ENCODE data around the gene CFAP119. TPM values are rescaled to one million over a fixed set of nuclear protein-coding genes. Genes with fewer than 3 reads are reported as not detected.

CFAP119 gene
- total and polyA plus RNA-seq, 2 of the 8 experiments (the other 6 are each of a cell fraction or from before 2014, with no cell fraction given) = 5.6 to 6.0 TPM

GRCh38 chr16:30723725-30724355 is 38.0 kb downstream of the CFAP119 start:
- H3K4me2 ChIP-seq (ENCODE audit: insufficient read depth in 1 of 2, low read depth in 2 of 2, low read length in 2 of 2) = no peak overlapping the region
- H4K20me1 ChIP-seq (replicated peaks in 1 of 2; ENCODE audit: control insufficient read depth in 1 of 2, insufficient read depth in 2 of 2, low read length in 2 of 2) = peaks cover 8 to 30% of the 10 kb centered on the region in 2 experiments
- no peak overlapping the region for H2BK5ac ChIP-seq (ENCODE audit: low read depth, low read length)
- H3K36me3 ChIP-seq (ENCODE audit: control insufficient read depth in 2 of 4, insufficient read depth in 4 of 4, low read length in 3 of 4) = peaks cover 35 to 63% (median 58%) of the 10 kb centered on the region in 4 experiments
- H2BK12ac ChIP-seq (ENCODE audit: low read depth, low read length) = no peak overlapping the region
- H3K4ac ChIP-seq (replicated peaks; ENCODE audit: insufficient read length, low read depth, low read length) = no peak overlapping the region
- no peaks in the 10 kb centered on the region for H3K27me3 ChIP-seq (replicated peaks in 1 of 4; ENCODE audit: control insufficient read depth in 3 of 4, extremely low read depth in 1 of 4, insufficient read depth in 3 of 4, low read length in 3 of 4)
- H3K23ac ChIP-seq (ENCODE audit: insufficient read length) = no peak overlapping the region
- H3K4me1 ChIP-seq (replicated peaks in 1 of 4; ENCODE audit: control insufficient read depth in 3 of 4, insufficient read depth in 4 of 4, low read length in 3 of 4) = peaks cover 0 to 3% (median 3%) of the 10 kb centered on the region in 4 experiments; a peak in 2 of 7 replicates
- H3K18ac ChIP-seq (ENCODE audit: extremely low read depth, low read length) = no peak overlapping the region
- H2BK20ac ChIP-seq (ENCODE audit: low read length) = no peak overlapping the region
- TF ChIP-seq SP4 (IDR thresholded peaks at IDR 0.05; ENCODE audit: low read length) (no peak), TAF7 (optimal IDR thresholded peaks at IDR 0.05; ENCODE audit: borderline replicate concordance, low read depth, low read length) (no peak), SP2 (IDR thresholded peaks at IDR 0.05; ENCODE audit: low read length) (no peak), CTCF (IDR thresholded peaks at IDR 0.05; ENCODE audit: control extremely low read depth in 1 of 3, insufficient read depth in 1 of 3, low read depth in 1 of 3, low read length in 3 of 3) (no peak), BCL11A (IDR thresholded peaks at IDR 0.05; ENCODE audit: low read depth in 2 of 2, low read length in 2 of 2) (no peak), FOSL1 (IDR thresholded peaks at IDR 0.05; ENCODE audit: insufficient read depth, low read depth, low read length) (no peak), NRF1 (IDR thresholded peaks at IDR 0.05; ENCODE audit: low read depth, low read length) (no peak)
- no peak overlapping the region for H2BK120ac ChIP-seq (replicated peaks; ENCODE audit: low read depth, low read length)
- no peak overlapping the region for H2AK5ac ChIP-seq (ENCODE audit: low read depth, low read length)
- DNase-seq (ENCODE audit: low read depth in 1 of 2, low spot score in 2 of 2) (no peak), FAIRE-seq (no peak)
- no peak overlapping the region for H3K14ac ChIP-seq (ENCODE audit: insufficient read length)
- ChIA-PET POLR2A (ENCODE audit: partially characterized antibody) (interaction anchor here (1.1 to 6.8 kb wide), 9 partner anchors 9 to 54 kb away, joined by 3 to 80 read pairs (median 9); partner anchors contain the start of gene SRCAP), CTCF (ENCODE audit: partially characterized antibody) (interaction anchor here (1.1 to 2.1 kb wide), 2 partner anchors 13 to 55 kb away, joined by 4 to 8 read pairs; no protein-coding TSS in a partner anchor)
- H2BK15ac ChIP-seq (ENCODE audit: low read length) = no peak overlapping the region
- H4K5ac ChIP-seq (ENCODE audit: insufficient read length, low read depth, low read length) = no peak overlapping the region
- no peaks in the 10 kb centered on the region for H3K23me2 ChIP-seq (ENCODE audit: low read depth, low read length)
- H3K79me2 ChIP-seq (ENCODE audit: control insufficient read depth in 1 of 2, insufficient read depth in 2 of 2, low read length in 2 of 2) = no peaks in the 10 kb centered on the region; a peak in 1 of 4 replicates
- H4K8ac ChIP-seq (ENCODE audit: extremely low read depth, insufficient read depth, low read length) = peak overlapping the region; percentile 35; the same call in 1 of the 2 replicates
- no peak overlapping the region for H3K4me3 ChIP-seq (ENCODE audit: extremely low read depth in 1 of 4, insufficient read depth in 2 of 4, low read depth in 3 of 4, low read length in 4 of 4)
- H3K9me3 ChIP-seq (ENCODE audit: insufficient read depth in 2 of 2, low read depth in 1 of 2, low read length in 1 of 2) = no peaks in the 10 kb centered on the region
- H3K79me1 ChIP-seq (ENCODE audit: low read depth, low read length) = peaks cover 6% of the 10 kb centered on the region; the same call in 1 of the 2 replicates
- no peak overlapping the region for H2AFZ ChIP-seq (ENCODE audit: low read length)
- WGBS, 2 experiments (ENCODE audit: extremely low coverage in 1 of 2, insufficient coverage in 1 of 2, insufficient read length in 1 of 2, insufficient replicate concordance in 2 of 2, low coverage in 1 of 2, low lambda C conversion rate in 2 of 2, missing lambda C conversion rate in 1 of 2) = 95% methylated on average over 12 of the region's 12 CpGs; no CpG with 5 or more reads in 1 of the 2 experiments
- no peak overlapping the region for H3K9ac ChIP-seq (replicated peaks in 1 of 4; ENCODE audit: extremely low read depth in 1 of 4, low read depth in 3 of 4, low read length in 3 of 4)
- H4K91ac ChIP-seq (replicated peaks; ENCODE audit: insufficient read length, low read length) = no peak overlapping the region
- no peak overlapping the region for H3K56ac ChIP-seq (replicated peaks; ENCODE audit: insufficient read length, low read depth, low read length)
- no peak overlapping the region for H3K27ac ChIP-seq (ENCODE audit: low read depth, low read length)

Measured in H1 (cell line).